ENCODE measurements around the gene RNASE12.
"Not testable (repeated sequence)": the region's sequence is repeated elsewhere in the genome, so short reads cannot be mapped to it uniquely, and the experiment has no call there.

The RNASE12 gene

GRCh38 chr14:20591235-20591634, at the start of gene RNASE12:
TSS of gene RNASE12 (minus strand) at chr14:20591376. CDS start at chr14:20590723, 653 bp downstream.
- no peak for DNase-seq (ENCODE audit: low spot score)

GRCh38 chr14:20632831-20633691, 41.9 kb upstream of the RNASE12 start:
- peak; percentile 41 for DNase-seq (ENCODE audit: low spot score)

GRCh38 chr14:20632448-20632830, 41.3 kb upstream of the RNASE12 start:
- DNase-seq (ENCODE audit: low spot score) = peak; percentile 11

GRCh38 chr14:20631880-20632389, 40.8 kb upstream of the RNASE12 start:
- DNase-seq (ENCODE audit: low spot score) = no peak

GRCh38 chr14:20631023-20631879, 40.1 kb upstream of the RNASE12 start:
- no peak for DNase-seq (ENCODE audit: low spot score)

GRCh38 chr14:20630340-20631022, 39.3 kb upstream of the RNASE12 start:
- peak; percentile 22 for DNase-seq (ENCODE audit: low spot score)

DNA sequence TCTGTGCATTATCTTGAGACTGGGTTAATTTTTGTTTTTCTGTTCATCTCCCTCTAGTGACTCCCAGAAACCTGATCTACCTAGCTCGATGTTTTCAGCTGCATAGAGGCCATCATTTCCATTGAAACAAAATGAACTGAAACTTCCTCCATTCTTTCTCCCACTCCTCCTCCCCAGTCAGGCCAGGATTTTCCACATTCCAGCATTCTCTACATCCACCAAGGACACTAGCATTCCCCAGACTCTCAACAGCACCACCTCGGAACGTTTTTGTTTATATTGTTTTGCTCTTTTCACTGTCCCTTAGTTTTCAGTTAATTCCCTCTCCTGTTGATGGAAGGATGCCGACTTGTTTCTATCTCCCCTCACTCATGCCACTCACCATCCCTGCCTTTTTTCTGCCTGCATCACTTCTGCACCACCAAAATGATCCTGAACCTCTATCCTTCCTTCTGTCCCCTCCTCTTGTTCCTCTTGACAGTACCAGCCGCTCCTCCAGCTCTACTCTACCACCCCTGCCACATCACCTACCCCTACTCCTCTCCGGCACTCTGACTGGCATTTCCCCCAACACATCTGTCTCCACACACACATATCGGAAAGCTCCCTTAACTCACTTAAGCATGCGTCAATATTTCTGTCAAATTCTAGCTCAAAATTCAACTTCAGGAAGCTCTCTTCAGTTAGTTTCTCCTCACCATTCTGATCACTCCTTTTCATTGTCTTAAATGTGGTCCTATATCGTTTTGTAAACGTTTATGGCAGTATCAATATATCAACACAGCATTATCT, 37.1 kb upstream of the RNASE12 start:
- DNase-seq (ENCODE audit: low spot score) = no peak

GRCh38 chr14:20627346-20628027, 36.3 kb upstream of the RNASE12 start:
- DNase-seq (ENCODE audit: low spot score) = no peak

DNA sequence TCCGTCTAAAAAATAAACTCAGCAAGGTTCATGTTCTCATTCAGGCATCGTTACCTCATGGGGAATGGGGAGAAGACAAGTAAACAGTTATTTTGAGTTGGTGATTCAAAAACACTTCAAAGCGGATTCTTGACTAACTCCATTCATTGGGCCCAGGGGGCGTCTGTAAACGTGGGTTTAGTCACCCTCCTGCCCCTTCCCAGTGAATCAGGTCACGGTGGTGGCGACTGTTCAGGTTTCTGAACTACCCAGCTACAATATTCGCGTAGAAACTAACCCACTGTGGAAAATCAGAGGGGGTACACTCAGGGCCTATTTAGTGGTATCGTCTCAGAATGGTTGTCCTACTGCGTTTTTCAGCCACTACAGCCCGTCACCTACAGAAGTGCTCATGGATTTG, 35.1 kb upstream of the RNASE12 start:
- DNase-seq (ENCODE audit: low spot score) = no peak

DNA sequence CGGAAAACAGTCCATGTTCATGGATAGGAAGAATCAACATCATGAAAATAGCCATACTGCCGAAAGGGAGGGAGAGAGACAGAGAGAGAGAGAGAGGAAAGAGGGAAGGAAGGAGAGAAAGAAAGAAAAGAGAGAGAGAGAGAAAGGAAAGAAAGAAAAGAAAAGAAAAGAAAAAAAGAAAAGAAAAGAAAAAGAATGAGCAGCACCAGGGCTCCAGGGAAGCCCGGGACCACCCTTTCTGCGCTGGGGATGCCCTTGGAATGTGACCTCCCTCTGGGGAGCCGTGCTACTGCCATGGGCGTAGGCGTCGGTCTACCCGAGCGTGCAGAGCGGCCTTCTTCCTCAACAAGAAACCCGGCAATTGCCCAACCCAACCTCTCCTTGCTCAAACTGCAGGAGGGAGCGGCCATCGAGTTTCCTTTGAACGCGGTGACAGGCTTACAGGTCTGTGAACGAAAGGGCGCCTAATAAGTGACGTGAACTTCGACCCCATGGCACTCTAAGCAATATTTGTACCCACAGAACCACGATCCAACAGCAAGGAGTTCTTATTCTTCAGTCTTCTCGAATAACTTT, 33.4 kb upstream of the RNASE12 start:
- DNase-seq (ENCODE audit: low spot score) = peak; percentile 54

- DNase-seq (ENCODE audit: low spot score) = no peak
These were observed 32.6 kb upstream of the RNASE12 start for GRCh38 chr14:20623798-20624197.

GRCh38 chr14:20622816-20623291, 31.7 kb upstream of the RNASE12 start:
- DNase-seq (ENCODE audit: low spot score) = no peak

DNA sequence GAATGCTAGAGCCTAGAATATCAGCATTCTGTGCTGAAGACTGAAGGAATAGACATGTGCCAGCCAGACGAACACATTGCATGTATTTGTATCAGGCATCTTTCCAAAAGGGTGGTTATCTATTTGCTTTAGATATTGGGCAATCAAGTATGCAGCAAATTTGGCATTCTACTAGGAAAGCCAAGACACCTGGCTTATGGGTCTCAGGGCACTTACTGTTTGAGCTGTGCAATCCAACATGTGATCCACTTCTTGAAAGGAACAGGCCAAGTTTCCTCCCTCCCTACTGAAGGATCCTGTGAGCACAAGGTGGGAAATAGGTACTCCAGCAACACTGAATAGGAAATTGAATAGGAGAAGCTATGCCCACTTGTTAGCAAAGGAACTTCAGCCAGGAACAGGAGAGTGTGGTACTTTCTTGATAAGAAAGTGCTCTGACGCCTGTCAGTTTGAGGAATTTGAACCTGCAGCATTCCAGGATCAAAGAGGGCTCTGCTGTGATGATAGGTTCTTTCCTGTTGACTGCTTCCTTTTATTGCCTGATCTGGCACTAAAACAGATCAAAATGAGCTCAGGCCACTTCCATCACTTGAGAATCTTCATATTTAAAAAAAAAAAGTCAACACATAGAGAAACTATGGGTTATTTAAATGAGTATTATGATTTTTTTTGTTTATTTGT, 29.8 kb upstream of the RNASE12 start:
- no peak for DNase-seq (ENCODE audit: low spot score)

- not testable (repeated sequence) for DNase-seq (ENCODE audit: low spot score)
These were observed 28.5 kb upstream of the RNASE12 start for GRCh38 chr14:20619688-20620087.

- no peak for DNase-seq (ENCODE audit: low spot score)
These were observed 27.1 kb upstream of the RNASE12 start for GRCh38 chr14:20618271-20618749.

- DNase-seq (ENCODE audit: low spot score) = no peak
These were observed 26.2 kb upstream of the RNASE12 start for GRCh38 chr14:20617138-20618003.

GRCh38 chr14:20615996-20616395, 24.8 kb upstream of the RNASE12 start:
- no peak for DNase-seq (ENCODE audit: low spot score)

GRCh38 chr14:20614038-20614840, 23.1 kb upstream of the RNASE12 start:
- no peak for DNase-seq (ENCODE audit: low spot score)
